Ishikawa (cell line): ENCODE data around the gene KNOP1.

Experiments
- CEBPB ChIP-seq: IDR thresholded peaks from 2 replicates; pipeline ENCODE4 v1.6.1; 2012
- CREB1 ChIP-seq: IDR thresholded peaks from 2 replicates; pipeline ENCODE4 v1.6.1; 2012; ENCODE audit warnings: low read depth
- EGR1 ChIP-seq: IDR thresholded peaks from 2 replicates; pipeline ENCODE4 v1.6.1; 2012
- EP300 ChIP-seq: IDR thresholded peaks from 2 replicates; pipeline ENCODE4 v1.6.1; 2012; ENCODE audit warnings: borderline replicate concordance
- NFIC ChIP-seq: IDR thresholded peaks from 2 replicates; pipeline ENCODE4 v1.6.1; 2012
- RAD21 ChIP-seq: IDR thresholded peaks from 2 replicates; pipeline ENCODE4 v1.6.1; 2012; ENCODE audit warnings: low read depth
- TAF1 ChIP-seq: IDR thresholded peaks from 2 replicates; pipeline ENCODE4 v1.6.1; 2012; ENCODE audit warnings: low read depth, mild to moderate bottlenecking
- TCF12 ChIP-seq: IDR thresholded peaks from 2 replicates; pipeline ENCODE4 v1.6.1; 2012; ENCODE audit warnings: low read depth
- YY1 ChIP-seq: IDR thresholded peaks from 2 replicates; pipeline ENCODE4 v1.6.1; 2012; ENCODE audit warnings: low read depth
- ZBTB7A ChIP-seq: IDR thresholded peaks from 2 replicates; pipeline ENCODE4 v1.6.1; 2012; ENCODE audit warnings: low read depth
- TF ChIP-seq, protein P1 (sequence below): IDR thresholded peaks from 2 replicates; pipeline ENCODE4 v1.6.1; 2012; ENCODE audit warnings: low read depth, mild to moderate bottlenecking
- TF ChIP-seq, protein P2 (sequence below): IDR thresholded peaks from 2 replicates; pipeline ENCODE4 v1.6.1; 2012
- TF ChIP-seq, protein P3 (sequence below): IDR thresholded peaks from 2 replicates; pipeline ENCODE4 v1.6.1; 2012

DNA sequence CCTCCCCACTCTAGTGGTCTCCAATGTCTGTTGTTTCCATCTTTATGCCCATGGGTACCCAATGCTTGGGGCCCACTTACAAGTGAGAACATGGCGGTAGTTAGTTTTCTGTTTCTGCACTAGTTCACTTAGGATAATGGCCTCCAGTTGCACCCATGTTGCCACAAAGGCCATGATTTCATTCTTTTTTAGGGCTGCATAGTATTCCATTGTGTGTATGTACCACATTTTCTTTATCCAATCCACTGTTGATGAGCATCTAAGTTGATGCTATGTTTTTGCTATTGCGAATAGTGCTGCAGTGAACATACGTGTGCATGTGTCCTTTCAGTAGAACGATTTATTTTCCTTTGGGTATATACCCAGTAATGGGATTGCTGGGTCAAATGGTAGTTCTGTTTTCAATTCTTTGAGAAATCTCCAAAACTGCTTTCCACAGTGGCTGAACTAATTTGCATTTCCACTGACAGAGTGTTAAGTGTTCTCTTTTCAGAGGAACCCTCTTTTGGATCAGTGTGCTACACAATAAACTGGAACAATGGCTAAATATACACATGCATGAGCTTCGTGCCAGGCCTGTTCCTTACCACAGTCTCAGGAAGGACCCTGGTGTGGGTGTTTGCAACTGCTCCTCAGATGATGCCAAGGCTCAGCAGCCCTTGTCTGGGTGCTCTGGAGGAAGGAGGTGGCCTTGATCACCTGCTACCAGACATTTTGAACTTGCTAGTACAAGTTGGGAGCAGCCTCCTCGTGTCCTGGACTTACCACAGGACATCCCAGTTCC is 34.4 kb downstream of the KNOP1 start:
- TF ChIP-seq TCF12 (no peak), EP300 (no peak), RAD21 (no peak), CREB1 (no peak), TAF1 (no peak), YY1 (no peak), CEBPB (no peak), EGR1 (no peak), ZBTB7A (no peak), NFIC (no peak)
- TF ChIP-seq, protein P1, sequence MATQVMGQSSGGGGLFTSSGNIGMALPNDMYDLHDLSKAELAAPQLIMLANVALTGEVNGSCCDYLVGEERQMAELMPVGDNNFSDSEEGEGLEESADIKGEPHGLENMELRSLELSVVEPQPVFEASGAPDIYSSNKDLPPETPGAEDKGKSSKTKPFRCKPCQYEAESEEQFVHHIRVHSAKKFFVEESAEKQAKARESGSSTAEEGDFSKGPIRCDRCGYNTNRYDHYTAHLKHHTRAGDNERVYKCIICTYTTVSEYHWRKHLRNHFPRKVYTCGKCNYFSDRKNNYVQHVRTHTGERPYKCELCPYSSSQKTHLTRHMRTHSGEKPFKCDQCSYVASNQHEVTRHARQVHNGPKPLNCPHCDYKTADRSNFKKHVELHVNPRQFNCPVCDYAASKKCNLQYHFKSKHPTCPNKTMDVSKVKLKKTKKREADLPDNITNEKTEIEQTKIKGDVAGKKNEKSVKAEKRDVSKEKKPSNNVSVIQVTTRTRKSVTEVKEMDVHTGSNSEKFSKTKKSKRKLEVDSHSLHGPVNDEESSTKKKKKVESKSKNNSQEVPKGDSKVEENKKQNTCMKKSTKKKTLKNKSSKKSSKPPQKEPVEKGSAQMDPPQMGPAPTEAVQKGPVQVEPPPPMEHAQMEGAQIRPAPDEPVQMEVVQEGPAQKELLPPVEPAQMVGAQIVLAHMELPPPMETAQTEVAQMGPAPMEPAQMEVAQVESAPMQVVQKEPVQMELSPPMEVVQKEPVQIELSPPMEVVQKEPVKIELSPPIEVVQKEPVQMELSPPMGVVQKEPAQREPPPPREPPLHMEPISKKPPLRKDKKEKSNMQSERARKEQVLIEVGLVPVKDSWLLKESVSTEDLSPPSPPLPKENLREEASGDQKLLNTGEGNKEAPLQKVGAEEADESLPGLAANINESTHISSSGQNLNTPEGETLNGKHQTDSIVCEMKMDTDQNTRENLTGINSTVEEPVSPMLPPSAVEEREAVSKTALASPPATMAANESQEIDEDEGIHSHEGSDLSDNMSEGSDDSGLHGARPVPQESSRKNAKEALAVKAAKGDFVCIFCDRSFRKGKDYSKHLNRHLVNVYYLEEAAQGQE: no peak
- TF ChIP-seq, protein P2, sequence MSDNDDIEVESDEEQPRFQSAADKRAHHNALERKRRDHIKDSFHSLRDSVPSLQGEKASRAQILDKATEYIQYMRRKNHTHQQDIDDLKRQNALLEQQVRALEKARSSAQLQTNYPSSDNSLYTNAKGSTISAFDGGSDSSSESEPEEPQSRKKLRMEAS: no peak
- TF ChIP-seq, protein P3, sequence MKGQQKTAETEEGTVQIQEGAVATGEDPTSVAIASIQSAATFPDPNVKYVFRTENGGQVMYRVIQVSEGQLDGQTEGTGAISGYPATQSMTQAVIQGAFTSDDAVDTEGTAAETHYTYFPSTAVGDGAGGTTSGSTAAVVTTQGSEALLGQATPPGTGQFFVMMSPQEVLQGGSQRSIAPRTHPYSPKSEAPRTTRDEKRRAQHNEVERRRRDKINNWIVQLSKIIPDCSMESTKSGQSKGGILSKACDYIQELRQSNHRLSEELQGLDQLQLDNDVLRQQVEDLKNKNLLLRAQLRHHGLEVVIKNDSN: no peak
